ENCODE results near the gene OTX1.

OTX1 gene

DNA sequence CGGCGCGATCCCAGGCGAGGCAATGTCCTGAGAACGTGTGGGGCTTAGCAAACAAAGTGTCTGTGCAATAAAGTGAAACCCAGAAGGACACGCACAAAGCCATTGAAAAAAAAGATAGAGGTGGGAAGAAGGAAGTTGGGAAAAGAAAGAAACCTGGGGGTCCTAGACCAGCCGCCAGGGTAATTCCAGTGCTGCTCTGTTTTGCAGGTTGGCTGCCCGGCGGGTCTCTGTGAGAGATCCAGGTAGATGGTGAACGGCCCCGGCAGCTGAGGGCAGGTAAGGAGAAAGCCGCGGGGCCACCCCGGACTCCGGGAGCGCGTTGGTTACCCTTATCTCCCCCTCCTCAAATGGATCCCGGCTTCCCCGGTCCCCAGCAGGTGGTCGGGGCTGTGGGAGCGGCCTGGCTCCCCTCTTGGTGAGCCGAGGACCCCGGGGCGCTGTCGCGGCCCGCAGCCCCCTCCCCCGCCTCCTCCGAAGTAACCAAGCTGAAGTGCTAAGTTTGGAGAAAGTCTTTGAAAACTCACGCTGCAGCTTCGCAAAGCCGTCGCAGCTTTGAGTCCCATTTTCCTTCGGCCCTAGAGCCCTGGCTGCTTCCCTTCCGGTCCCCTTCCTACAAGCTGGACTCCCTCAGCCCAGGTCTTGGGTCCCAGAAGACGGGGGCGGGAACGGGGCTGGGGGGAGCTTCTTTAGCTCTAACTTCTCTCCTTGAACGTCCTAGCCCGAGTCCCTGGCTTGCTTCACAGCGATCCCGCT, 588 bp downstream of the OTX1 start:
- Histone ChIP-seq H3K9me3 (ENCODE audit: control insufficient read depth, low read length) (no peaks in the 10 kb centered on the region), H2AFZ (peak overlapping the region; percentile 64), H3K27ac (no peak overlapping the region), H3K36me3 (ENCODE audit: control insufficient read depth, insufficient read depth, low read length) (no peaks in the 10 kb centered on the region), H3K9ac (no peak overlapping the region), H3K4me2 (ENCODE audit: low read length) (peak overlapping the region; percentile 57), H3K4me1 (peaks cover 3% of the 10 kb centered on the region), H3K27me3 (ENCODE audit: control insufficient read depth, insufficient read depth, low read length) (peaks cover 30% of the 10 kb centered on the region), H3K4me3 (ENCODE audit: low read depth, low read length) (peak overlapping the region; percentile 32), H3K79me2 (no peaks in the 10 kb centered on the region)
- TF ChIP-seq, protein P1, sequence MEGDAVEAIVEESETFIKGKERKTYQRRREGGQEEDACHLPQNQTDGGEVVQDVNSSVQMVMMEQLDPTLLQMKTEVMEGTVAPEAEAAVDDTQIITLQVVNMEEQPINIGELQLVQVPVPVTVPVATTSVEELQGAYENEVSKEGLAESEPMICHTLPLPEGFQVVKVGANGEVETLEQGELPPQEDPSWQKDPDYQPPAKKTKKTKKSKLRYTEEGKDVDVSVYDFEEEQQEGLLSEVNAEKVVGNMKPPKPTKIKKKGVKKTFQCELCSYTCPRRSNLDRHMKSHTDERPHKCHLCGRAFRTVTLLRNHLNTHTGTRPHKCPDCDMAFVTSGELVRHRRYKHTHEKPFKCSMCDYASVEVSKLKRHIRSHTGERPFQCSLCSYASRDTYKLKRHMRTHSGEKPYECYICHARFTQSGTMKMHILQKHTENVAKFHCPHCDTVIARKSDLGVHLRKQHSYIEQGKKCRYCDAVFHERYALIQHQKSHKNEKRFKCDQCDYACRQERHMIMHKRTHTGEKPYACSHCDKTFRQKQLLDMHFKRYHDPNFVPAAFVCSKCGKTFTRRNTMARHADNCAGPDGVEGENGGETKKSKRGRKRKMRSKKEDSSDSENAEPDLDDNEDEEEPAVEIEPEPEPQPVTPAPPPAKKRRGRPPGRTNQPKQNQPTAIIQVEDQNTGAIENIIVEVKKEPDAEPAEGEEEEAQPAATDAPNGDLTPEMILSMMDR (IDR thresholded peaks at IDR 0.05) = no peak

DNA sequence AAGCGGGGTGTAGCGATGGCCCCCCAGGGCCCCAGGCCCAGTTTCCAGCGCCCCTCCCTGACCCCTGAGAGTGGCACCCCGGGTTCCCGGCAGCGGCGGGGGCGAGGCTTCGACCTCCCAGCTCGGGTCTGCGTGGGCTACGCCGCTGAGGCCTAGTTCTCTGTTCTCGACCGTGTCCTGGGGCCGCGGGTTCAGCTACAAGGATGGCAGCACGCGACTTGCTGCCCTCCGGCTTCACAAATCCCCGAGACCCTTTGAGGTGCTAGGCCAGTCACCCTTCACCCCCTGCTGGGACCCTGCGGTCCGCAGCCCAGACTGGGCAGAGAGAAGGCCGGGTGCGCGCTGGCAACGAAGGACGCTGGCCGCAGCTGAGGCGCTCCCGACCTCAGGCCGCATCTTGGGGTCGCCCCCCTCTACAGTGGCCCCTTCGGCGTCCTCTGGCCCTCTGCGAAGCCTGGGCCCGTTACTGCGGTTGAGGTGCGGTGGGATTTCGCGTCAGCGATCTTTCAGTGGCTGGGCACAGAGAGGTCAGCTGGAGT, 1.2 kb downstream of the OTX1 start:
- Histone ChIP-seq H3K79me2 (no peaks in the 10 kb centered on the region), H3K27ac (no peak overlapping the region), H3K4me2 (ENCODE audit: low read length) (no peak overlapping the region), H3K36me3 (ENCODE audit: control insufficient read depth, insufficient read depth, low read length) (no peaks in the 10 kb centered on the region), H3K9ac (no peak overlapping the region), H3K4me1 (peaks cover 3% of the 10 kb centered on the region), H3K4me3 (ENCODE audit: low read depth, low read length) (no peak overlapping the region), H2AFZ (peak overlapping the region; percentile 64), H3K27me3 (ENCODE audit: control insufficient read depth, insufficient read depth, low read length) (peaks cover 30% of the 10 kb centered on the region), H3K9me3 (ENCODE audit: control insufficient read depth, low read length) (no peaks in the 10 kb centered on the region)
- TF ChIP-seq, protein P1 (IDR thresholded peaks at IDR 0.05) = no peak

DNA sequence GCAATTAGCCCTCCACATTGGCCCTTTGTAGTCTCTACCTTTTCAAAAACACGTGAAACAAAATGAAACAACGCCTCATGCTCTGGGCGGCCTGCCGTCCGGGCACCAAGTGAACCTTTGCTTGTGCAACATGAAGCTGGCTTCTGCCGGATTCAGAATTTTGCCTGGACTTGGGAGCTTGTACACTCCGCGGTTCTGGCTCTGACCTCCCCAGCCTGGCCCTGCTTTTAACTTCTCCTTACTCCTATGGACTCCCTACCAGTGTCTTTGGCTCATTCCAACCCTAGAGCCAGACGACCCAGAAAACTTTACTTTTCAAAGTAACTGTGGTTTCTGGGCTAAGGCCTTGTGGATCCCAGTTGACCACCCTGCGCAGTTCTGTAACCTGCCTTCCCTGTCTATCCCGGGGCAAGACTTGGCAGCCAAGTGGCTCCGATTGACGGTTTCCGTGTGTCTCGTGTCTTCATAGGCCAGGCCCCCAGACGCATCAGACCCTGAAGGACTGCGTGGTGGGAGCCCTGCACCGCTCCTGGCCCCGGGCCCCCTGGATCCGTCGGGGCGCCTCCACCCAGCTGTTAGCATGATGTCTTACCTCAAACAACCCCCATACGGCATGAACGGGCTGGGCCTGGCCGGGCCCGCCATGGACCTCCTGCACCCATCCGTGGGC, 1.9 kb downstream of the OTX1 start:
- Histone ChIP-seq H3K4me1 (peaks cover 3% of the 10 kb centered on the region), H3K9me3 (ENCODE audit: control insufficient read depth, low read length) (no peaks in the 10 kb centered on the region), H3K4me3 (ENCODE audit: low read depth, low read length) (no peak overlapping the region), H3K9ac (no peak overlapping the region), H3K27me3 (ENCODE audit: control insufficient read depth, insufficient read depth, low read length) (peaks cover 27% of the 10 kb centered on the region), H2AFZ (no peak overlapping the region), H3K79me2 (no peaks in the 10 kb centered on the region), H3K27ac (no peak overlapping the region), H3K36me3 (ENCODE audit: control insufficient read depth, insufficient read depth, low read length) (no peaks in the 10 kb centered on the region), H3K4me2 (ENCODE audit: low read length) (no peak overlapping the region)
- TF ChIP-seq, protein P1 (IDR thresholded peaks at IDR 0.05) = no peak

DNA sequence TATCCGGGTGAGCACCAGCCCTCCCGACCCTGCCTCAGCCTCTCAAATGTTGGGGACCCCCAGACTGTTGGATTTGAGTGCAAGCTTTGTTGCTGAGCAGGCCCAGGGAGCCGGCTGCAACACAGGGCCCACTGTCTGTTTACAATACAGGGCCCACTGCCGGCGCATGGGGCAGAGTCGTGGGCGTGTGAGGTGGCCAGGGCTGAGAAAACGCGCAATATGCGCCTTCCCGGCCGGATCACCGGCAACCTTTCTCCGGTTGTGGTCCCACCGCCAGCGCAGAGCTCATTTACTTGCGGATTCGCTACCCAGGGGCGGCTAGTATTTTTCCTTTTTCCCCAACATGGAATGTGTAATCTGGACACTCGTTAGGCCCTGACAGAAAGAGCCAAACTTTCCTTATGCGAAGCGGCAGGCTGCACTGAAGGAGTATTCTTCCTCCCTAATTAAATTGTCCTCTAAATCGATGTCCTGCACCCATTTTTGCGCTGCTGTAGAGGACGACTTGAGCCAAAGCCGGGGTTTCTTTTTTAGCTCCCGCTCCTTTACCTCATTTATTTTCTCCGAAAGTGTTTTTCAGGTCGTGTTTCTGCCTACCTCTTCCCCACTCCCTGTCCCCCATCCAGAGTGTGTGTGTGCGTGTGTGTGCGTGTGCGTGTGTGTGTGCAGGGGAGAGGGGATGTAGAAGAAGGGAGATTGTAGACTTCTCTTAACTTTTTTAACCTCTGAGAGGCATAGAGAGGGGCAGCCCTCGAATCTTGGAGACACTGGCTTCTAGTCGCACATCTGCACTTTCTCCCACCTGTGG, 2.7 kb downstream of the OTX1 start:
- H3K4me3 ChIP-seq (ENCODE audit: low read depth, low read length) = no peak overlapping the region
- TF ChIP-seq, protein P1 (IDR thresholded peaks at IDR 0.05) = no peak
- H3K27ac ChIP-seq = no peak overlapping the region
- H3K9me3 ChIP-seq (ENCODE audit: control insufficient read depth, low read length) = no peaks in the 10 kb centered on the region
- no peak overlapping the region for H3K9ac ChIP-seq
- H3K79me2 ChIP-seq = no peaks in the 10 kb centered on the region
- peak overlapping the region; percentile 55 for H3K4me2 ChIP-seq (ENCODE audit: low read length)
- no peaks in the 10 kb centered on the region for H3K36me3 ChIP-seq (ENCODE audit: control insufficient read depth, insufficient read depth, low read length)
- H3K4me1 ChIP-seq = peaks cover 3% of the 10 kb centered on the region
- H2AFZ ChIP-seq = no peak overlapping the region
- peaks cover 28% of the 10 kb centered on the region for H3K27me3 ChIP-seq (ENCODE audit: control insufficient read depth, insufficient read depth, low read length)

Data from parathyroid adenoma (tissue), 2 donors.